Measurements from ENCODE around the gene FAM131A.

FAM131A gene

GRCh38 chr3:184343200-184343876, 5.9 kb downstream of the FAM131A start:
- no peak for DNase-seq

GRCh38 chr3:184344579-184345316, 7.3 kb downstream of the FAM131A start:
- DNase-seq: no peak

- no peak for DNase-seq
Measured at GRCh38 chr3:184345317-184346144, 8.1 kb downstream of the FAM131A start.

GRCh38 chr3:184346480-184347190, 9.2 kb downstream of the FAM131A start:
- no peak for DNase-seq

- DNase-seq: no peak
Measured at GRCh38 chr3:184347321-184348056, 10.1 kb downstream of the FAM131A start.

- DNase-seq: no peak
Measured at GRCh38 chr3:184348057-184348382, 10.6 kb downstream of the FAM131A start.

GRCh38 chr3:184349563-184350470, 12.4 kb downstream of the FAM131A start:
- DNase-seq: no peak

- no peak for DNase-seq
Measured at GRCh38 chr3:184350618-184351017, 13.2 kb downstream of the FAM131A start.

- DNase-seq: no peak
Measured at GRCh38 chr3:184351511-184352148, 14.2 kb downstream of the FAM131A start.

- DNase-seq: no peak
Measured at GRCh38 chr3:184352149-184352785, 14.9 kb downstream of the FAM131A start.

GRCh38 chr3:184352897-184353545, 15.6 kb downstream of the FAM131A start:
- DNase-seq: no peak

- no peak for DNase-seq
Measured at GRCh38 chr3:184353546-184353941, 16.1 kb downstream of the FAM131A start.

- no peak for DNase-seq
Measured at GRCh38 chr3:184354121-184354728, 16.8 kb downstream of the FAM131A start.

GRCh38 chr3:184354754-184355153, 17.4 kb downstream of the FAM131A start:
- no peak for DNase-seq

GRCh38 chr3:184355261-184356040, 18.1 kb downstream of the FAM131A start:
- DNase-seq: no peak

- DNase-seq: no peak
Measured at GRCh38 chr3:184357248-184358123, 20.1 kb downstream of the FAM131A start.

GRCh38 chr3:184358124-184358767, 20.8 kb downstream of the FAM131A start:
- no peak for DNase-seq
